CD4-positive, alpha-beta T cell treated with Interleukin-4 for 1 hour (primary cell): ENCODE results near the gene CSF1R.
A peak's percentile ranks its signal among the peaks of the same experiment; 100 is the strongest.

ENCODE experiments used
- DNase-seq, 2 donors: peaks; one replicate each; pipeline ENCODE4 v3.0.0-alpha.2; 2020 to 2022

CSF1R gene

GRCh38 chr5:150085950-150086715 is at the start of gene CSF1R:
Gene CSF1R, minus strand, starts transcription at chr5:150086554. Its CDS starts 127 bp downstream, at chr5:150086427.
- no peak for DNase-seq

DNA sequence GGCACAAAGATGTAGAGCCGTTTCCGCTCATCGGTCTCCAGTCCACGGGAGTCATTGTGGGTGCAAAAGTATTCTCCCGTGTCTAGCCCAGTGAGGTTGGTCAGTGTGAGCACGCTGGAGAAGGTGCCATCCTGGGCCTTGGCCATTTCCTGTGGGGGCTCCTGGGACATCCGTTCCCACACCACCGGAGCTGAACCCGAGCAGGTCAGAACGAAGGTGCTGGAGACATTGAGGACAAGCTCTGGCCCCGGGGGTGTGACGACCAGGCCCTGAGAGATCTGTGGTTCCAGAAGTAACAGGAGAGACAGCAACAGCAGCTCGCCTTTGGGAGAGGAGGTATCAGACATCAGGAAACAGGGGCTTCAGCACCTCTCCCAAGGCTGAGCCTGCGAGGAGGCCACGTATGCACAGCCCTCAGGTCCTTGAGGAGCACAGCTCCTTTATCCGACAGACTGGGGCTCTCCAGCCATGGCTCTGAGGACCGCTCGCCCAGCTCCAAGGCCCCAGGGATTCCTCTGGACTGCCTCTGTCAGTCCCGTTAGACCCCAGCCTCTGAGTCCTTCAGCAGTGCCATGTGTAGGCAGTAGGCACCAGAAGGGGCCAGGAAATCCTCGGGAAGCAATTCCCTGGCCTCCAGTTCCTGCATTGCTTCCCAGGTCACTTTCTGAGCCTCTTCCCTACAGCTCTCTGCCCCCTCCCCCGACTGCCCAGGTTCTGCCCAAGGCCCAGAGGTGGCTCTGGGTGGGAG is 49.4 kb upstream of the CSF1R start:
- no peak for DNase-seq

- no peak for DNase-seq
Observed at GRCh38 chr5:150134198-150134588, 47.8 kb upstream of the CSF1R start.

- DNase-seq, result no peak
Observed at GRCh38 chr5:150133581-150134197, 47.3 kb upstream of the CSF1R start.

DNA sequence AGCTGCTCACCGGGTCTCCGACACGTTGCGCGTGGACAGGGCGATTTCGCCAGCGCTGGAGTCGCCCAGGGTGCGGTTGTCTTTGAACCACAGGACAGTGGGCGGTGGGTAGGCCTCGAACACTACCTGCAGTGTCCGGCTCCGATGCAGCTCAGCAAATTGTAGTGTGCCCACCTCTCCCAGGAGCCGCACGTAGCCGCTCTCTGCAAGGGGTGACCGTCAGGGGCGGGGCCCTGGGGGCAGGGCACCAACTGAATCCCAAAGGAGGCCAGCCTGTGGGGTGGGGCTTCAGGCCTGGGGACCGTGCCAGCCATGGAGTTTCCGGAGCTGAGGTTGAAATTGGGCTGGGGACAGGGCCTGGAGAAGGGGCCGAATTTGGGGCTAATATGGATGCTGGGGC is 46.4 kb upstream of the CSF1R start:
- no peak for DNase-seq

DNA sequence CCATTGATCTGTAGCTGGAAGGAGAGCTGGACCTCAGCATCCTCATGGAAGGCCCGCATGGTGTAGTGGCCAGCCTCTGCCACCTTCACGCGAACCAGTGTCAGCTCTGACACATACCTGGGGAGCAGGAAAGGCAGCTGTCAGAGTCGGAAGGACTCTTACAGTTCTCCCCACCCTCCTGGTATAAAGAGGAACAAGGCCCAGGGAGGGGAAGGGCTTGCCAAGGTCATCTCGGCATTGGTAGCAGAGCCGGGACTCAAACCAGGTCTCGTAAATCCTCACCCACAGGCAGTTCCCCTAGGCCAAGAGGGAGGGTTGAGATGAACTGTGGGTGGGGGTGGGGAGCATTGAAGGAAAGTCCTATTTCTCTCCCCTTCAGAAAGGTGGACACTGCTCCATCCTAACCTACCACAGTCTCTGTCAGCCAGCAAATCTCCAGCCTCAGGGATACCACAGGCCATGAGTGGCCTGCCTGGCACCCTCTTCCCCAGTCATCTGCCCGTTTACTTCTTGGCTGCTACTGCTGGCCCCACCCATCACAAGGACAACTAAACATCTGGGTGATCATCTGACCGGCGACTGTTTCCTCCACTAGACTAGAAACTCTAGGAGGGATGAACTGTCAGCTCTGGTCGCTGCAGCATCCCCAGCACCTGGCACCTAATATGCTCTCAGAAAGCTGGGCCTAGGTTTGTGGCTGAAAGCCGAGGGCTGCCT is 45.8 kb upstream of the CSF1R start:
- peak in 1 of 2 donors; percentile 24 for DNase-seq

- DNase-seq, result no peak
Observed at GRCh38 chr5:150131461-150131860, 45.1 kb upstream of the CSF1R start.

DNA sequence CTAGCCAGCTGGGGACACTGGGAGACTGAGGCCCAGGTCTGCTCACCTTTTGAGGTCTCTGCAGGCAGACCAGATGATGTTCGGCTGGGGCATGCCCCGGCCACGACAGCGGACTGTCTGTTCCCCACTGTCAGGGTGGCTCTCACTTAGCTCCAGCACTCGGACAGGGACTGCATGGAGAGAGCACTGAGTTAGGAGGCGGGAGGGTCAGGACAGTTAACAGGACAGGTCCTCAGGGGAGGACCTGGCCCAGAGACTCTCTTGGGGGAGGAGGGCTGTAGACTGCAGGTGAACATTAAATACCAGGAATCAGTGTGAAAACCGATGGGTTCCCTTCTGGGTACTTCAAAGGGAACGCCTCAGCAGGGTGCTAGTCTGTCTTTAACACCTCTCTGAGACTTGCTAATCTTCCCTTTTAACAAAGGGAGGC is 44.2 kb upstream of the CSF1R start:
- no peak for DNase-seq

DNA sequence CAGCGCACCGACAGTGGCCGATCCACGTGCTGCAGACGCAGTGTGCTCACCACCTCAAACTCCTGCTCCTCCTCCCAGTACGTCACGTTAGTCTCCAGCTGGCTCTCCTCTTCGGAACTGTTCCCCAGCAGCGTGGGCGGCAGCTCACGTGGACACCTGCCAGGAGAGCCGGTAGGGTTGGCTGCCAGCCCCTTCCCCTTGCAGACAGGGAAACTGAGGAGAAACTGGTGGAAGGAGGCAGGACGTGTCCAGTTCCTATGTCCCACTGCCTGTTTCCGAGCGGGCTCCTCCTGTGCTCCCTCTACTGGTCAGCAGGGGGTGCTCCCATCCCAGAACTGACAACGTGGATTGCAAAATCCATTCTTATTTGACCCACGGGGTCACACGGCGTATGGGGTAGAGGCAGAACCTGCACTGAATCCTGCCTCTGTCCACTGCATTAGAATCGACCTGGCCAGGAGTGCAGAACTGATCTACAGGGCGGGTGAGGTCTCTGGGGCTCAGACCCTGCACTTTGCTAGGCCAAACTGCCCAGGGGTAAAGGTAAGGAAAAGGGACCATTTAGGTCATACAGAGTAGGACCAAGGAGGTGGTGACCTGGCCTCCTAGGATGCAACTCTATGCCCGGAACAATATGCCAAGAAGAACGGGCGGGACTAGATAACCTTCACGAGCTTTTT is 43.6 kb upstream of the CSF1R start:
- peak; percentile 42 to 55 for DNase-seq

DNA sequence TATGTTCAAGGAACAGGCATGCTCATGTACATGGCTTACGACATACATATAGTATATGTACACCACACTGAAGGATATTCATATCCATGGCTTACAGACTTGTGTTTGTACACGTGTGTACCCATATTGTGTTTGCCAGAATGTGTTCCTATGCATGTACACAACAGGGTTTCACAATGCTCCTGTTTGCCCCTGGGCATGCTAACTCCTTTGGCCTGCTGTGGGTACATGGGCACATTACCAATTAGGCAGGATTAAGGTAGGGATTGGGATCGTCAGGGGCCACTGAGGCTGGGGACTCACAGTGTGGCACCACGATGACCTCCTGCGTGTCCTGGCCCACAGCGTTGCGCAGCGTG is 43.1 kb upstream of the CSF1R start:
- DNase-seq, result no peak

DNA sequence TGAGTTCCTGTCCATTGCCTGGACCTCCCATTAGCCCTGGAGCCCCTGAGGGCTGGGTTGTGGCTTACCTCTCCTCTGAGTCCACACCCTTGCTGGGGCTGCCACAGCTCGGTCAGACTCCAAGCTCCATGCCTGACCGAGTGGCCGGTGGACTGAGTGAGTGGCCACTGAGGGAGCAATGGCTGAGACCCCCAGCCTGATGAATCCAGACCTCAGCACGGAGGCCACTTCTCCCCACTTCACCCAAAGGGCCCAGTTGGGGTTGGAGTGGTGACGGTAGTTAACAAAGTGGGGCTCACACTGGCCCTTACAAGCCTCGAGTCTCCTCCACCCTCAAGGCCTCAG is 40.5 kb upstream of the CSF1R start:
- no peak for DNase-seq

DNA sequence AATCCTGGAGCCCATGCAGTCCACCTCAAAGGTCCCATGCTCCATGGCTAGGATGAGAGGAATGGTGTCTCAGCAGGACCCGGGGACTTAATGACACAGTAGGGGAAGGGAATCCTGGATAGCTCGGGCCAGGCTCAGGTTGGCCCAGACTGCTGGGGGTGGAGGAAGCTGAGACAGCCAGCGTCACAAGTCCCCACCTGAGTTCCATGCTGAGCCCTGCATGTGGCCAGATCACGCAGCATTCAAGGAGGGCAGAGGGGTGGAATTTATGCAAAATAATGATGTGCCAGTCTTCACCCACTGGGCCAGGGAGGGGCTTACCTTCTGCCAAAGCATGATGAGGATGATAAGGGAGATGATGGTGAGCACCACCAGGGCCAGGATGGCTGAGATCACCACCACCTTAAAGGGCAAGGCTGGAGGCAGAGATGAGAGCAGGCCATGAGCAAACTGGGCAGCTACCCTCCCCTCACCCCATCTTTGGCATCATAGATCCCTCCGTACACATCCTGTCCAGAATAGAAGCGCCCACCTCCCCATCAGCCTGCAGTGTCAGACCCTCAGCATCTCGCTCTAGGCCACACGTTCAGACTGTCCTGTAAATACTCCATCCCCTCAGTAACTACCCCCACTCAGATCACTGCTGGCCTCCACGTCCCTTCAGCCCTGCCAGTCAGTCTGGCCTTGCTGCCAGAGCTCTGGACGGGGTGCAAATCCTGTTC is 40.0 kb upstream of the CSF1R start:
- DNase-seq, result no peak

GRCh38 chr5:150125334-150125733 is 39.0 kb upstream of the CSF1R start:
- no peak for DNase-seq

- no peak for DNase-seq
Observed at GRCh38 chr5:150124596-150124995, 38.2 kb upstream of the CSF1R start.

DNA sequence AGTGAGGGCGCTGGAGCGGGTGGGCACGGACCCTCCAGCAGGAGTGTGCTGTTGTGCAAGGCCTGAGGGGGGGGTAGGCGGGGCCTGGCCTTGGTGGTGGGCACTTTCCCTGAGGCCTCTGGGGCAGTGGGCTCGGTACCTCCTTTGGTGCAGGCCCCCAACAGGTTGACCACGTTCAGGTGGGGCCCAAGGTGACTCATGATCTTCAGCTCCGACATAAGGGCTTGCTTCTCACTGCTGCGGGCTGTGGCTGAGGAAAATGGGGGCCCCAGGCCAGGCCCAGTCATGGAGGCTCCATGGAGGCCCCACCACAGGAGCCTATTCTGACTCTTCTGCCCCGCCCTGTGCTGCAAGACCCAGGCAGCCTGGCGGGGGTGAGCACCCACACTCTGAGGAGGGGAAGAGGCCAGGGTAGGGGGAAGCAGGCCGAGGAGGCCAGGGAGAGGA is 37.8 kb upstream of the CSF1R start:
- DNase-seq, result peak in 1 of 2 donors; percentile 34

- peak in 1 of 2 donors; percentile 7 for DNase-seq
Observed at GRCh38 chr5:150123542-150123941, 37.2 kb upstream of the CSF1R start.

DNA sequence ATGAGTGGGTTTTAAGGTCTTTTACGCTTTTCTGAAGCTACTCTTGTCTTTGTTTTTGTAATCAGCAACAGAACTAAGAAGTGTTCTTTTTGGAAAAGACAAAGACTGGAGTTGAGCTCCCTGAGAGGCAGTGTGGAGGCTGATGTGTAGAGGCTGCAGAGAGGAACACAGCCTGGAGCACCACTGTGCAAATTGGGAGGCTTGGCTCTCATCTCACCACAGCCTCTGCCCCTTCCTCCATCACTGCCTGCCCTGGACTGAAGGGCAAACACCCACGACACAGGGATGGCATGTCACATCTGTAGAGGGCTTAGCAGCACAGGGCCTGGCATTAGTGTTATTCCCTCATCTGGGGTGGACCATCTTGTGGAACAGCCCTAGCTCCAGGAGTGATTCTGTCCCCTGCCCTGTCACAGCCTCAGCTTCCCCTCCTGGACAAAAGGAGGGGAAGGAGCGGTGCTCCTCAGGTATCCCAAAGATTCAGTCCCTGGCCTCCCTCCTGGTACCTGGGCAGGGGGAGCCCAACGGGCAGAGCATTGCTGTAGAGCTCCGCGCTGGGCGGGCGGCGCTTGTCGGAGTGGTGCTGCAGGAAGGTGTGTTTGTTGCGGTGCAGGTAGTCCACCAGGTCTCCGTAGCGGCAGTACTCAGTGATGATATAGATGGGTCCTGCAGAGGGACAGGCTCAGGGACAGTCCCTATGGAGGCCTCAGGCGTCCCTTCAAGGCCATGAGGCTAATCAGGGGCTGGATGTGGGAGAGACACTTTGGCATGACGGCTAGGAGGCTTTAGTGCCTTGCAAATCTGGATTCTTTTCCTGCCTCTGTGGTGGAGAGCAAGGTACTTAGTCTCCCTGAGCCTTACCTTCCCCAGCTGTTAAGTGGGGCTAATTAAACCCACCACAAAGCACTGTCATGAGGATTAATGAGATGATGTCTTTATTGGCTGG is 36.5 kb upstream of the CSF1R start:
- DNase-seq, result no peak

GRCh38 chr5:150122158-150122510 is 35.8 kb upstream of the CSF1R start:
- DNase-seq, result peak; percentile 14 to 51

DNA sequence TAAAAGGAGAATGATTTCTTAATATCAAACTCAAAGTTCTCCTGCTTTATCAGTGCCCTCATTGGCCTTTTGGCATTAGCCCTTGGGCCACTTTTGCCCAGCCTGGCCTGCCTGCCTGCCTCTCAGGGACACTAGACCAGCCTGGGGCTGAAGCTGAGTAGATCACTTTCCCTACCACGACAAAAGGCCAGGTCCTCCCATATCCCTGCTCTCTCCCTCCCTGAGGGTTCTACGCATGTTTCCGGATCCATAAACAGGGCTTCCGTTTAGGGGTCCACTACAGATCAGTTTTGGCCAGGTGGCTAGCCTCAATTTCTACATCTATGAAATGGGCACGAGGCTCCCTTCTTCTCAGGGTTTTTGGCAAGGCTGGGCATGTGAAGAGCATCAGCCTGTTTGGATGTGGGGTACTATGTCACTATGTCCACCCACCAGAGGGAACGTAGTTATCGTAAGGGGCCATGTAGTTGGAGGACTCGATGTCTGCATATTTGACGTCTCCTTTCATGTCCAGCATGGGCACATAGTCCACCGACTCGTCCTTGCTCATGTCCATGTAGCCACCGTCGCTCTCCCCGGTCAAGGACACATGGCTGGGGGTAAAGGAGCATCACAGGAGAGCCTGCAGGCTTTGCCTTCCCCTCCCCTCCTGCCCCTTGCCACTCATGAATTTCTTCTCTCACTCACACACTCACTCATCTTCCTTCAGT is 35.2 kb upstream of the CSF1R start:
- DNase-seq, result no peak
